IPS-11a (cell line): ENCODE data around the gene WHRN.

Experiments used
- H3K4me3 ChIP-seq: one replicate; pipeline ENCODE4 v1.5.1; 2013; ENCODE audit warnings: low read depth, low read length, control low read depth

Gene WHRN

GRCh38 chr9:114370251-114370967, 134.9 kb downstream of the WHRN start:
- no peak overlapping the region for H3K4me3 ChIP-seq

DNA sequence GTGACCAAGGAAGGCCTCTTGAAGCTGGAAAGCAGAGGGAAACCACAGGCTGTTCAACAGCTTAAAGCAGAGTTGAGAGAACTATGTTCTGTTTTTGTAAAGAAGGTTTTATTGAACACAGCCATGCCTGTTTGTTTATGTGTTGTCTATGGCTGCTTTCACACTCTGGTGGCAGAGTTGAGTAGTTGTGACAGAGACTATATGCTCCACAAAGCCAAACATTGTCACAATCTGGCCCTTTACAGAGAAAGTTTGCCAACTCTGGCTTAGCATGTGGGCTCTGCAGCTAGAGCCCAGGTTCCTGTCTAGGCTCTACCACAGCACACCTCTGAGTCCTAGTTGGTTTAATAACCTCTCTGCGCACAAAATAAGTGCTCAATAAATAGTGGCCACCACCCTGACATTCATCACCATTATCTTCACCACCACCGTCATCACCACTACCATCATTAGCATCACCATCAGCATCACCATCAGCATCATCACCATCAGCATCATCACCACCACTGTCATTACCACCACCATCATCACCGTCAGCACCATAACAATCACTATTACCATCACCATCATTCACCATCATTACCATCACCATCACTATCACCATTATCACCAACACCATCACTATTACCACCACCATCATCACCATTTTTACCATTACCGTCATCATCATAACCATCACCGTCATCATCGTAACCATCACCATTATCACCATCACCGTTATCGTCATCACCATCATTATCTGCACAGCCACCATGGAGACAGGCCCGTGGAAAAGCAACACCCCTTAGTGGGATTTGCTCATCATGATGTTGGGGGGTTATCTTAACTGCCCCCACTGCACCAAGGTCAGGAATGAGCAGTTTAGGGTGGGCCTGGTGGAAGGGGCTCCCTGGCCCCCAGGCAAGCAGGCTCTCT, 135.8 kb downstream of the WHRN start:
- H3K4me3 ChIP-seq = no peak overlapping the region

- H3K4me3 ChIP-seq = no peak overlapping the region
These were observed 137.3 kb downstream of the WHRN start for GRCh38 chr9:114367772-114368569.

DNA sequence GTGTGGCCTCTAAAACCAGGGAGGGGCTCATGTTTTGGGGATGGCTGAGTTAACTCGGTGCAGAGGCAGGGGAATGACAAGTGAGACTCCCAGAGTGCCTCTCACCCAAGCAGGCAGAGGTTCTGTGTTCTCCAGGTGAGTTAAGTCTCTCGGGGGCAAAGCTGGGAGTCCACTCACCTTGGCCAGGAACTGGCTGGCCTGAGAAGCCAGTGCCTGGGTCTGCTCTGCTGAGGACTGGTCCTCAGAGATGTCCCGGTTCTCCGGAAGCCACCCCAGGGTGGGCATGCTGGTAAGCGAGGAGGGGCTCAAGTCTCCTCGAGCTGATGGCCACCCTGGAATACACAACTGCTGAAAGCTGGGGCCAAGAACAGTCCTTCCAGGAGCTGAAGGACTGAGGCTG, 137.9 kb downstream of the WHRN start:
- no peak overlapping the region for H3K4me3 ChIP-seq

- no peak overlapping the region for H3K4me3 ChIP-seq
These were observed 138.7 kb downstream of the WHRN start for GRCh38 chr9:114366334-114367128.

DNA sequence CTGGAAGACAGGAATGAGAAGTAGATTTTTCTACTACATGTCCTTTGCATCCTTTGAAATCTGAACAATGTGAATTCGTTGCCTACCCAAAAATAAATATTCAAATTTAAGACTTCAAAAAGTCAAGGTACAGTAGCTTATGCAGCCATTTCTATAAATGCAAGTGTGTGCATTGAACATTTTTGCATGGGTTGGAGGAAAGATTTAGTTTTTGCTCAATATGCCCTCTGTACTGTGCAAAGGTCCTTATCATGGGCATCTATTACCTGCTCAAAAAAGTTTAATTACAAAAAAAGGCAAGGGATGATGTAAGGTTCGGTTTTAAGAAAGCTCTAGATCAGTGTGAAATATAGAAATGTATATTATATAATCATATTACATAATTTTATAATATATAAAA, 140.1 kb downstream of the WHRN start:
- no peak overlapping the region for H3K4me3 ChIP-seq

- no peak overlapping the region for H3K4me3 ChIP-seq
These were observed 140.9 kb downstream of the WHRN start for GRCh38 chr9:114364134-114365041.

DNA sequence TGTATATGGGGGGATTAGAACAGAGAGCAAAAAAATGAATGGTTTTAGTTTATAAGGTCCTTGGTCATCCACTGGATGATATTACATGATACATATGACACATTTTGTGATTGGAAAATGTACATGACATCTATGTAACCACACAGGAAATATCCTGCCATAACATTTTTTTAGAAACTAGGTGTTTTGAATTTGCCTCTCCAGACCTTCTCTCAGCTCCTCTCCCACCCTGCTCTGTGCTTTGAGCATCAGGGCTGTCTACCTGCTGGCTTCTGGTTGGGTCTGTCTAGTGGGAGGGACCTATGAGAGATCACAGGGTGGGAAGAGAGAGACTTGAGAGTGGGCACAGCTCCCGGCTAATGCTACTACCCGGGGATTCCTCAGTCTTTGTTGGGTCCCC, 141.8 kb downstream of the WHRN start:
- H3K4me3 ChIP-seq = no peak overlapping the region

DNA sequence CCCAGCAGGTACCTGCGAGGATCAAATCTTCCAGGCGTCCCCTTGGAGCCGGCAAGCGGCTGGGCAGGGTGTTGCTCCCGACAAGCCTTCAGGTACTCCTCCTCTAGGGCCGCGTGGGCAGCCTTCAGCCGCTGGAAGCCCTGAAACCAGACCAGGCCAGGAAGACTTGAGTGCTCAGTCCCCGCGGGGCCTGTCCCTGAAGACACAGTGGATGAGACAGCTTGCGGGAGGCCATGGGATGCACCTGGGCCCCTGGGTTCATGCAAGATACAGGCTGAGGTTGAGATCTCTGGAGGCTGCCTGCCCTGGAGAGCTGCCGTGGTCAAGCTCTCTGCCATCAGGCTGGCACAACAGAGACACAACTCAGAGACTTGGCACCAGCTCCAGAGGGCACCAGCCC, 142.9 kb downstream of the WHRN start:
- H3K4me3 ChIP-seq = no peak overlapping the region

DNA sequence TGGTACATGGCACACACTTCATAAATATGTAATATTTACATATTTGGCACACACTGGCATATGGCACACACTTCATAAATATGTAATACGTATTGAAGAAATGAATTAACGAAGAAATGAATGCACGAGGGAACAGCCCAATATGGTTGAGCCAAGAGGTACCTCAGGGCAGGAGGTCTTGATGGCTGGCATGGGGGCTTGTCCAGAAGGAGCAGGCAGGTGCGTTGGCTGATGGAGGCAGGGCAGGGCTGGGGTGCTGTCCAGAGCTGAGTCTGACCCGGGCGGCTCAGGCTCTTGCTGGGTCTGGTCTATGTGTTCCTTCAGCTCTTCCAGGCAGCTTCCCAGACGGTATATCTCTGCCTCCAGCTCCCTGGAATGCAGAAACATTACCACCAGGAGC, 143.7 kb downstream of the WHRN start:
- no peak overlapping the region for H3K4me3 ChIP-seq

GRCh38 chr9:114359801-114360200, 145.5 kb downstream of the WHRN start:
- H3K4me3 ChIP-seq = no peak overlapping the region

DNA sequence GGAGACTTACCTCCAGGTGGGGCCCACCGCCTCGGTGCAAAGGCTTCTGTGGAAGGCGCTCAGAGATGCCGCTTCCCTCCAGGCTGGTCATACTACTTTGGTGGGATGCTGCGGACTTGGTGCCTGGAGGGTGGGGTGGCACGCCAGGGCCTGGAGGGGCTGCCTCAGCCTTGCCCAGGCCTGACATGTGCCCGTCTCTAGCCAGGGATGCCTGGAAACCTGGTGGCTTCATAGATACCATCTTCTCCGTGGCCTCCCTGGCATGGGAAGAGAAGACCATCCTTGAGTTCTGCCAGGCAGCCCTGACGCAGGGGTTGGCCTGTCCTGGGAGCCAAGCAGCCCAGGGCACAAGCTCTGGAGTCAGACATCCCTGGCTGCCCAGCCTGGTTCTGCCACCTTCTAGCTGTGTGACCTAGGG, 147.4 kb downstream of the WHRN start:
- no peak overlapping the region for H3K4me3 ChIP-seq

DNA sequence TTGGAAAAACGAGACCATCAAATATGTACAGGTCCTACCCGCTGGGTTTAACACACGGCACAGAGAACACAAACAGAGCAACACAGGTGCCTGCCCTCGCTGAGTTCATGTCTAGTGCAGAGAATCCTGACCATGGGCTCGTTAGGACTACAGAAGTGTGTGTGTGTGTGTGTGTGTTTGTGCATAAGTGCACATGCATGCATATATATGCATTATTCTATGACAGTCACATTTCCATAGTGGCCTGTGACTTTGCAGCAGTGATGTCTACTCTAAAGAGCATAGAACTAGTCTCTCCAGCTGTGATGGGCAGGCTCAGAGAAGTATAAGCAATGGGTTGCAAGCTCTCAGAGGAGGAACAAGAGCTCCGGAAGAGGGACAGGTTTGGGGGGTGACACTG, 147.9 kb downstream of the WHRN start:
- H3K4me3 ChIP-seq = no peak overlapping the region

- no peak overlapping the region for H3K4me3 ChIP-seq
These were observed 148.5 kb downstream of the WHRN start for GRCh38 chr9:114356792-114357191.

DNA sequence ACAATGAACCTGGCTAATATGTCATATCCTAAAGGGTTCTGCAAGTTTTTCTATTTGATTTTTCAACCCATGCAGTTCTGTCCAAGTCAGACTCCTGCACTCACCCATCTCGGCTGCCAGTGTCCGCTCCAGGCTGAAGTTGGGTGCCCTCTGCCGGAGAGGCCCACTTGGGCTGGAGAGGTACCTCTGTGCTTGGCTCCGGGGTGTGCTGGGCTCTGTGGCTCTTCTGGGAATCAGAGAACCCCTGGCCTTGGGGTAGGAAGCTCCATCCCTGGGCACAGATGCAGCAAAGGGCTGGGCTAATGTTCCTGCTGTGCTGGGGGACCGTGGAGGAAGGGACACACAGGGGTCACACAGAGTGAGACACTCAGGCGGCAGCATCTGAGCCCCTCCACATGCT, 149.5 kb downstream of the WHRN start:
- no peak overlapping the region for H3K4me3 ChIP-seq
